ENCODE results near the gene SELENOH. TPM values are rescaled to one million over a fixed set of nuclear protein-coding genes. Genes with fewer than 3 reads are reported as not detected.

SELENOH gene
- total RNA-seq, 1 experiment from 2014 or later = 112 TPM

DNA sequence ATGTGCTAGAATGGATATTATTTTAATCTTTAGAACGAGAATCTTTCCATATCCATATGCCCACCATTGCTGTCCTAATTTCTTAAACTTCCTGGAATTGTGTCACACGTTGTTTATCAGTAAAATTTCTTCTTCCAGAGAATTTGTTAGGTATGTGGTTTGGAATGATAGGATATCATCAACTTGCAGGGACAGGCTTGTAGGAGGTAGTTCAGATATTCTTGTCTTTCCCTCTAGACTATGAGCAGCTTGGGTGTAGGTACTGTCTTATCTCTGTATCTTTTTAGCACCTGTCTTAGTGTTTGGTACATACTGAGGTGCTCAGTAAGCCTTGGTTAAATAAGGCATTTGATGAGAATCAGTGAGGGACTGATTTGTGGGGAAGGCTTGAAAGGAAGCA lies 23.7 kb downstream of the SELENOH start:
- Histone ChIP-seq H3K4me1 (ENCODE audit: control insufficient read depth, insufficient read depth, low read length) (peaks cover 25% of the 10 kb centered on the region), H3K27me3 (ENCODE audit: control insufficient read depth, insufficient read depth, low read length) (no peaks in the 10 kb centered on the region), H3K36me3 (ENCODE audit: control insufficient read depth, insufficient read depth, low read length) (peaks cover 8% of the 10 kb centered on the region; the same call in 1 of the 2 replicates), H3K9me3 (ENCODE audit: control insufficient read depth, insufficient read depth, low read depth, low read length) (no peaks in the 10 kb centered on the region), H3K27ac (ENCODE audit: low read length) (peak overlapping the region; percentile 99), H3K4me3 (ENCODE audit: low read depth in 2 of 2, low read length in 2 of 2) (peak overlapping the region; percentile 90 to 99)
- TF ChIP-seq POLR2AphosphoS5 (IDR thresholded peaks at IDR 0.05; ENCODE audit: low read depth, low read length) (no peak), REST (IDR thresholded peaks at IDR 0.05; ENCODE audit: insufficient read depth in 1 of 2, low read depth in 2 of 2, low read length in 1 of 2) (no peak), SIN3A (IDR thresholded peaks at IDR 0.05; ENCODE audit: borderline replicate concordance, insufficient read depth, low read depth, low read length) (no peak), TCF7L2 (IDR thresholded peaks at IDR 0.05; ENCODE audit: low read depth, low read length) (no peak)
- TF ChIP-seq, protein P1, sequence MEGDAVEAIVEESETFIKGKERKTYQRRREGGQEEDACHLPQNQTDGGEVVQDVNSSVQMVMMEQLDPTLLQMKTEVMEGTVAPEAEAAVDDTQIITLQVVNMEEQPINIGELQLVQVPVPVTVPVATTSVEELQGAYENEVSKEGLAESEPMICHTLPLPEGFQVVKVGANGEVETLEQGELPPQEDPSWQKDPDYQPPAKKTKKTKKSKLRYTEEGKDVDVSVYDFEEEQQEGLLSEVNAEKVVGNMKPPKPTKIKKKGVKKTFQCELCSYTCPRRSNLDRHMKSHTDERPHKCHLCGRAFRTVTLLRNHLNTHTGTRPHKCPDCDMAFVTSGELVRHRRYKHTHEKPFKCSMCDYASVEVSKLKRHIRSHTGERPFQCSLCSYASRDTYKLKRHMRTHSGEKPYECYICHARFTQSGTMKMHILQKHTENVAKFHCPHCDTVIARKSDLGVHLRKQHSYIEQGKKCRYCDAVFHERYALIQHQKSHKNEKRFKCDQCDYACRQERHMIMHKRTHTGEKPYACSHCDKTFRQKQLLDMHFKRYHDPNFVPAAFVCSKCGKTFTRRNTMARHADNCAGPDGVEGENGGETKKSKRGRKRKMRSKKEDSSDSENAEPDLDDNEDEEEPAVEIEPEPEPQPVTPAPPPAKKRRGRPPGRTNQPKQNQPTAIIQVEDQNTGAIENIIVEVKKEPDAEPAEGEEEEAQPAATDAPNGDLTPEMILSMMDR (IDR thresholded peaks at IDR 0.05) = no peak
- DNase-seq (ENCODE audit: low read depth, low spot score) = no peak
- CTCF ChIA-PET = no interaction called here
- no peak for ATAC-seq
- intact Hi-C loops (cut with micrococcal nuclease; ENCODE audit: unreplicated experiment) = no loop called here
- no TSS peak for BruUV-seq (replicated peaks)
- in situ Hi-C loops (cut with HindIII; ENCODE audit: low pct_unique_long_range_greater_than_20kb, low sequenced_read_pairs) = no loop called here
- POLR2A ChIA-PET = interaction anchor here (4.7 kb wide), 1 partner anchor 13 kb away, joined by 22 read pairs; no protein-coding TSS in a partner anchor

DNA sequence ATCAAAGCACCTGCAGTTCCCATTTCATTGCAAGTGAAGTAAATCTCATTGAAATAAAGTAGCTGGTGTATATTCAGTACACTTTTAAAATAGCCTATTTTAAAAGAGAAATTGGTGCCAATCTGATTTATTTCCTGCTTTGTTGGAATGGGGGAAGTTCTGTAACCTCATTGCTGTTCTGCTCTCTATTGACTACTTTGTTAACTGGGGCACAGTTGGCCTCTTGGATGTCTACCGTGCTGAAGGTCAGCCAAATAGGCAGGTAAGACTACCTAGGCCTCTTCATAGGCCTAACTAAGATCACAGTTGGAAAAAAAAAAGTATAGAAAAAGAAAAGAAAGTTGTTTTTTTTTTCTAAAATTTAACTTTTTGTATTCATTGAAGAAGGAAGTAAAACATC lies 29.5 kb downstream of the SELENOH start:
- H3K36me3 ChIP-seq (ENCODE audit: control insufficient read depth, insufficient read depth, low read length) = no peaks in the 10 kb centered on the region
- ChIA-PET POLR2A (interaction anchor here (1.0 kb wide), 1 partner anchor 9 kb away, joined by 6 read pairs; the partner anchor contains the start of gene CTNND1), CTCF (no interaction called here)
- BruUV-seq (replicated peaks) = no TSS peak
- intact Hi-C loops (cut with micrococcal nuclease; ENCODE audit: unreplicated experiment) = no loop called here
- no peak for TF ChIP-seq TCF7L2 (IDR thresholded peaks at IDR 0.05; ENCODE audit: low read depth, low read length)
- TF ChIP-seq SIN3A (IDR thresholded peaks at IDR 0.05; ENCODE audit: borderline replicate concordance, insufficient read depth, low read depth, low read length) = no peak
- TF ChIP-seq, protein P1 (IDR thresholded peaks at IDR 0.05) = no peak
- TF ChIP-seq REST (IDR thresholded peaks at IDR 0.05; ENCODE audit: insufficient read depth in 1 of 2, low read depth in 2 of 2, low read length in 1 of 2) = no peak
- no peak for TF ChIP-seq POLR2AphosphoS5 (IDR thresholded peaks at IDR 0.05; ENCODE audit: low read depth, low read length)
- ATAC-seq (no peak), DNase-seq (ENCODE audit: low read depth, low spot score) (no peak)
- H3K27me3 ChIP-seq (ENCODE audit: control insufficient read depth, insufficient read depth, low read length) = no peaks in the 10 kb centered on the region
- in situ Hi-C loops (cut with HindIII; ENCODE audit: low pct_unique_long_range_greater_than_20kb, low sequenced_read_pairs) = no loop called here
- H3K4me3 ChIP-seq (ENCODE audit: low read depth in 2 of 2, low read length in 2 of 2) = no peak overlapping the region
- no peak overlapping the region; the same call in 1 of the 2 replicates for H3K27ac ChIP-seq (ENCODE audit: low read length)
- H3K4me1 ChIP-seq (ENCODE audit: control insufficient read depth, insufficient read depth, low read length) = peaks cover 54% of the 10 kb centered on the region
- no peaks in the 10 kb centered on the region for H3K9me3 ChIP-seq (ENCODE audit: control insufficient read depth, insufficient read depth, low read depth, low read length)
